OCI-LY3 (cell line): Measurements from ENCODE around the gene SNX18.
"Not testable (repeated sequence)": the region's sequence is repeated elsewhere in the genome, so short reads cannot be mapped to it uniquely, and the experiment has no call there.

Experiments used
- H2AFZ ChIP-seq: fragments of 200-600, 300-600 bp; shearing (Covaris generic); 2 replicates; pipeline ENCODE4 v1.6.0; 2014; ENCODE audit warnings: antibody characterized with exemption, low read depth, low read length
- H3K27ac ChIP-seq: fragments of 200-600, 300-600 bp; sonication (generic); 2 replicates; pipeline ENCODE4 v1.5.1; 2014; ENCODE audit warnings: mild to moderate bottlenecking, low read length, moderate library complexity, mixed read lengths
- H3K27me3 ChIP-seq: fragments of 200-600, 300-600 bp; sonication (generic); 2 replicates; pipeline ENCODE4 v1.6.1; 2014; ENCODE audit warnings: low read depth, low read length, mixed read lengths
- H3K36me3 ChIP-seq: fragments of 200-600, 300-600 bp; sonication (generic); replicated peaks from 2 replicates; pipeline ENCODE3; 2014; ENCODE audit warnings: low read depth, low read length, mixed read lengths
- H3K4me1 ChIP-seq: fragments of 300-600, 200-600 bp; sonication (generic); 2 replicates; pipeline ENCODE4 v1.6.1; 2014; ENCODE audit warnings: low read length, mixed read lengths
- H3K4me2 ChIP-seq: fragments of 200-600, 300-600 bp; sonication (generic); 2 replicates; pipeline ENCODE4 v1.6.1; 2014; ENCODE audit warnings: low read length, mixed read lengths
- H3K4me3 ChIP-seq: fragments of 300-600, 200-600 bp; sonication (generic); 2 replicates; pipeline ENCODE4 v1.5.1; 2014; ENCODE audit warnings: antibody characterized with exemption, mild to moderate bottlenecking, low read length, moderate library complexity
- H3K79me2 ChIP-seq: fragments of 300-600, 200-600 bp; shearing (Covaris generic); 2 replicates; pipeline ENCODE4 v1.6.1; 2014; ENCODE audit warnings: mild to moderate bottlenecking, low read length, mixed read lengths
- H3K9ac ChIP-seq: fragments of 300-600, 200-600 bp; shearing (Covaris generic); 2 replicates; pipeline ENCODE4 v1.6.0; 2014; ENCODE audit warnings: mild to moderate bottlenecking, low read length, moderate library complexity
- H3K9me3 ChIP-seq: fragments of 200-600, 300-600 bp; shearing (Covaris generic); 2 replicates; pipeline ENCODE4 v1.6.1; 2014; ENCODE audit warnings: low read length, mixed read lengths; ENCODE audit not compliant: insufficient read depth
- H4K20me1 ChIP-seq: fragments of 200-600, 300-600 bp; sonication (generic); 2 replicates; pipeline ENCODE4 v1.6.1; 2016; ENCODE audit warnings: low read length, mixed read lengths; ENCODE audit not compliant: insufficient read depth
- EZH2phosphoT487 ChIP-seq: fragments of 200-600 bp; shearing (Covaris generic); IDR thresholded peaks from 2 replicates; pipeline ENCODE4 v1.6.1; 2018; ENCODE audit warnings: antibody characterized with exemption, mixed run types, low read depth
- TF ChIP-seq, protein P1 (sequence below): fragments of 200-600, 300-600 bp; sonication (generic); IDR thresholded peaks from 2 replicates; pipeline ENCODE4 v1.5.1; 2014; ENCODE audit warnings: antibody characterized with exemption, low read length, low read depth

Gene SNX18

DNA sequence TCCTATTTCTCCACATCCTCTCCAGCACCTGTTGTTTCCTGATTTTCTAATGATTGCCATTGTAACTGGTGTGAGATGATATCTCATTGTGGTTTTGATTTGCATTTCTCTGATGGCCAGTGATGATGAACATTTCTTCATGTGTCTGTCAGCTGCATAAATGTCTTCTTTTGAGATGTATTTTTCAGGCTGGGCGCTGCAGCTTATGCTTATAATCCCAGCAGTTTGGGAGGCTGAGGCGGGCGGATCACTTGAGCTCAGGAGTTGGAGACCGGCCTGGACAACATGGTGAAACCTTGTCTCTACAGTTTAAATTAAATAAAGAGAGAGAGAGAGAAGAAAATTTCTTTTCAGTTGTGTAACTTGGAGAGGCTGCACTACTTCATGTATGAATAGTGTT, 19.3 kb downstream of the SNX18 start:
- not testable (repeated sequence) for H3K27ac ChIP-seq

DNA sequence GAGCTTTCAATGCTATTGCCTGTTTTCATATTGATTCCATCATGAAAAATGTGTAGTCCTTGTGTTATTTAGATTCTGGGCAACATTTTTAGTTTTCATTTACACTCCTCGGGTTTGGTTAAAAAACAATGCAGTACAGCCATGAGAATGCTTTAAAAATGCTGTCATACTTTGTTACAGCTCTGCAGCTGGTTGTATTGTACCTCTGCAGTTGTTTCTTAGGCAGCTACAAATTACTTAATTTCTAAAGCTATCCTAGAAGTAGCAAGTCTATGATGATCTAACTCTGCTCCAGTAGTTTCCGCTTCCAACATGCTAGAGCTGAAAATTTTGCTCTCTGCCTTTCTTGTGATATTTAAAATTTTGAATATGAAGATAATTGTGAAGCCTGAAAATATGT, 20.2 kb downstream of the SNX18 start:
- Histone ChIP-seq H3K4me3 (no peak overlapping the region), H4K20me1 (peaks cover 95% of the 10 kb centered on the region), H3K27ac (no peak overlapping the region), H3K9me3 (no peaks in the 10 kb centered on the region), H2AFZ (no peak overlapping the region), H3K36me3 (peaks cover 29% of the 10 kb centered on the region), H3K27me3 (no peaks in the 10 kb centered on the region), H3K9ac (no peak overlapping the region), H3K79me2 (peaks cover 98% of the 10 kb centered on the region), H3K4me2 (no peak overlapping the region), H3K4me1 (peaks cover 11% of the 10 kb centered on the region)
- TF ChIP-seq, protein P1, sequence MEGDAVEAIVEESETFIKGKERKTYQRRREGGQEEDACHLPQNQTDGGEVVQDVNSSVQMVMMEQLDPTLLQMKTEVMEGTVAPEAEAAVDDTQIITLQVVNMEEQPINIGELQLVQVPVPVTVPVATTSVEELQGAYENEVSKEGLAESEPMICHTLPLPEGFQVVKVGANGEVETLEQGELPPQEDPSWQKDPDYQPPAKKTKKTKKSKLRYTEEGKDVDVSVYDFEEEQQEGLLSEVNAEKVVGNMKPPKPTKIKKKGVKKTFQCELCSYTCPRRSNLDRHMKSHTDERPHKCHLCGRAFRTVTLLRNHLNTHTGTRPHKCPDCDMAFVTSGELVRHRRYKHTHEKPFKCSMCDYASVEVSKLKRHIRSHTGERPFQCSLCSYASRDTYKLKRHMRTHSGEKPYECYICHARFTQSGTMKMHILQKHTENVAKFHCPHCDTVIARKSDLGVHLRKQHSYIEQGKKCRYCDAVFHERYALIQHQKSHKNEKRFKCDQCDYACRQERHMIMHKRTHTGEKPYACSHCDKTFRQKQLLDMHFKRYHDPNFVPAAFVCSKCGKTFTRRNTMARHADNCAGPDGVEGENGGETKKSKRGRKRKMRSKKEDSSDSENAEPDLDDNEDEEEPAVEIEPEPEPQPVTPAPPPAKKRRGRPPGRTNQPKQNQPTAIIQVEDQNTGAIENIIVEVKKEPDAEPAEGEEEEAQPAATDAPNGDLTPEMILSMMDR, result no peak
- TF ChIP-seq EZH2phosphoT487, result no peak

More for the DNA sequence above, 19.3 kb downstream of the SNX18 start:
- H3K4me1 ChIP-seq, H3K4me3 ChIP-seq, H2AFZ ChIP-seq, H3K4me2 ChIP-seq, H3K27me3 ChIP-seq, H3K9me3 ChIP-seq, H3K9ac ChIP-seq: not testable (repeated sequence)
- Histone ChIP-seq H3K36me3 (peaks cover 24% of the 10 kb centered on the region), H4K20me1 (peaks cover 95% of the 10 kb centered on the region), H3K79me2 (peaks cover 98% of the 10 kb centered on the region)

DNA sequence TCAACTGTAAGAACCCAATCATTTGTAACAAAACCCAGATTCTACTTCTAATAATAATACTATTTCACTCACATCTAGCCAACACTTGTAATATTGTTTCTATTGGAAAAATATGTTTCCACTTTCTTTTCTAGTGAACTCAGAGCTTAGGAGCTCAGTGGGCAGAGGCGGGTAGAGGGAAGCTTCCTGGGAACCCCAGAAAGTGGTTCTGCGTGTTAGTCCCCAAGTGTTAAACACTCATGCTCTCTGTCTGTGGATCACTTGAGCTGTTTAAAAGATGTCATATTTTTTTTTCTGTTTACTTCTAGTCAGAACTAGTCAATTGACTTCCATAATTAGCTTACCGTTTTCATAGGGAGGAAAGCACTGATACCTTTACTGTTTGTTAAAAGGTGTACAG, 20.6 kb downstream of the SNX18 start:
- peaks cover 98% of the 10 kb centered on the region for H3K79me2 ChIP-seq
- TF ChIP-seq, protein P1, result no peak
- no peak for TF ChIP-seq EZH2phosphoT487
- H3K4me2 ChIP-seq, result no peak overlapping the region
- no peaks in the 10 kb centered on the region for H3K27me3 ChIP-seq
- H2AFZ ChIP-seq, result no peak overlapping the region
- no peaks in the 10 kb centered on the region for H3K9me3 ChIP-seq
- H3K9ac ChIP-seq, result no peak overlapping the region
- H3K4me1 ChIP-seq, result peaks cover 11% of the 10 kb centered on the region
- no peak overlapping the region for H3K4me3 ChIP-seq
- peaks cover 95% of the 10 kb centered on the region for H4K20me1 ChIP-seq
- no peak overlapping the region for H3K27ac ChIP-seq
- peaks cover 31% of the 10 kb centered on the region for H3K36me3 ChIP-seq

DNA sequence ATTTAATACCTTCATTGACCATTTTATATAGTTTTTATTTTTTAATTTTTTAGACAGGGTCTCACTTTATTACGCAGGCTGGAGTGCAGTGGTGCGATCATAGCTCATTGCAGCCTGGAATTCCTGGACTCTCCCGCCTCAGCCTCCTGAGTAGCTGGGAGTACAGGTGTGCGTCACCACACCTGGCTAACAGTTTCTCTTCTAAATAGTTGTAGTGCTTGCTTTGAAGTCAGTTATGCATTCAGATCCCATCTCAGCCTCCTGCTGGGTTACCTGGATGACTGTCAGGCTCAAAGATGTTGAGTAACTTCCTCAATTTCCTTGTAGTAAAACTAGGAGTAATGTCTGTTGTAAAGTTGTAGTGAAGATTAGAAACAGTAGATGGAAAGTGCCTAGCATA, 21.4 kb downstream of the SNX18 start:
- peaks cover 96% of the 10 kb centered on the region for H3K79me2 ChIP-seq
- H3K4me3 ChIP-seq, result no peak overlapping the region
- H3K9me3 ChIP-seq, result no peaks in the 10 kb centered on the region
- H4K20me1 ChIP-seq, result peaks cover 92% of the 10 kb centered on the region
- no peak overlapping the region for H3K27ac ChIP-seq
- H3K36me3 ChIP-seq, result peaks cover 32% of the 10 kb centered on the region
- no peak overlapping the region for H3K9ac ChIP-seq
- H3K4me1 ChIP-seq, result peaks cover 11% of the 10 kb centered on the region
- no peaks in the 10 kb centered on the region for H3K27me3 ChIP-seq
- no peak overlapping the region for H3K4me2 ChIP-seq
- TF ChIP-seq EZH2phosphoT487, result no peak
- TF ChIP-seq, protein P1, result no peak
- H2AFZ ChIP-seq, result no peak overlapping the region

DNA sequence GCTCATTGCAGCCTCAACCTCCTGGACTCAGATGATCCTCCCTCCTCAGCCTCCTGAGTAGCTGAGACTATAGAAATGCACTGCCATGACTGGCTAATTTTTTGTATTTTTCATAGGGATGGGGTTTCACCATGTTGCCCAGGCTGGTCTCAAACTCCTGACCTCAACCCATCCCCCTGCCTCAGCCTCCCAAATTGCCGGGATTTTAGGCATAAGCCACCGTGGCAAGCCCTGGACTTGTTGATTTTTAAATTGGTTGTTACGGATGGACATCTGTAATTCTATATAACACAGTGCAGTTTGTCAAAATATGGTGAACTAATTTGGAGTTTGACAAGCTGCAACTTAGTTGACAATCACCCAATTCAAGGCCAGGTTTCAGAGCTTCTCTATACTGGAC, 22.7 kb downstream of the SNX18 start:
- Histone ChIP-seq H2AFZ (no peak overlapping the region), H3K79me2 (peaks cover 87% of the 10 kb centered on the region), H3K4me1 (peaks cover 11% of the 10 kb centered on the region)

More for the DNA sequence above, 22.7 kb downstream of the SNX18 start:
- TF ChIP-seq, protein P1, result no peak
- no peak for TF ChIP-seq EZH2phosphoT487
- peaks cover 30% of the 10 kb centered on the region for H3K36me3 ChIP-seq
- no peak overlapping the region for H3K4me3 ChIP-seq
- no peaks in the 10 kb centered on the region for H3K9me3 ChIP-seq
- H3K9ac ChIP-seq, result no peak overlapping the region
- H3K4me2 ChIP-seq, result no peak overlapping the region
- H3K27ac ChIP-seq, result no peak overlapping the region
- H4K20me1 ChIP-seq, result peaks cover 89% of the 10 kb centered on the region
- no peaks in the 10 kb centered on the region for H3K27me3 ChIP-seq
